GM12878 (cell line): Measurements from ENCODE around the gene NOD2. TPM values are rescaled to one million over a fixed set of nuclear protein-coding genes. Genes with fewer than 3 reads are reported as not detected.

Source experiments
- ATAC-seq: fragments of 200-7000 bp; cut with Tn5 transposase; 3 replicates; pipeline ENCODE4 v1.9.1; 2020; ENCODE audit warnings: mild to moderate bottlenecking, moderate library complexity
- BruUV-seq: library from RNA; stranded (reverse); fragments of 400-500 nt; replicated peaks from 2 replicates; lab custom pipeline; 2021; lab: Mats Ljungman, UMichigan
- CTCF ChIA-PET: fragments of 300-600 bp; sonication (Branson Sonifier 250); formaldehyde crosslinking; extraction: SDS; loops from one replicate; lab custom pipeline; 2021; ENCODE audit warnings: inconsistent platforms; lab: Yijun Ruan, JAX
- POLR2A ChIA-PET: fragments of 350-600 bp; formaldehyde crosslinking; extraction: SDS; loops from one replicate; lab custom pipeline; 2021; ENCODE audit warnings: inconsistent platforms; lab: Charles Lee
- RAD21 ChIA-PET: fragments of 300-600 bp; sonication (Branson Sonifier 250); formaldehyde crosslinking; loops from one replicate; lab custom pipeline; 2023; ENCODE audit warnings: antibody characterized with exemption; ENCODE audit not compliant: unreplicated experiment; lab: Charles Lee
- SMC1A ChIA-PET: fragments of 300-600 bp; sonication (Branson Sonifier 250); formaldehyde crosslinking; loops from one replicate; lab custom pipeline; 2023; ENCODE audit not compliant: unreplicated experiment, uncharacterized antibody; lab: Charles Lee
- DNase-seq: peaks from one replicate; pipeline ENCODE4 v3.0.0-alpha.2; 2011; ENCODE audit warnings: low read depth, low spot score
- FAIRE-seq: peaks from 3 replicates; lab custom pipeline; 2011; peaks lifted over from hg19 to GRCh38; lab: Jason Lieb, UNC
- H2AFZ ChIP-seq: 2 replicates; pipeline ENCODE4 v1.6.0; 2011; ENCODE audit warnings: low read depth, low read length, control low read depth; ENCODE audit not compliant: control insufficient read depth
- H3K27ac ChIP-seq: 2 replicates; pipeline ENCODE4 v1.5.1; 2011; ENCODE audit warnings: control low read depth; ENCODE audit not compliant: control insufficient read depth, insufficient read depth
- H3K27me3 ChIP-seq, 2 experiments: replicated peaks in 1 of 2; 2 replicates each; pipeline versions ENCODE4 v1.6.0 to v1.6.1; 2011; ENCODE audit warnings: low read length in 1 of 2; ENCODE audit not compliant: control insufficient read depth in 2 of 2, insufficient read depth in 2 of 2
- H3K36me3 ChIP-seq, 2 experiments: 2 replicates each; pipeline ENCODE4 v1.5.1; 2011; ENCODE audit warnings: low read length in 1 of 2; ENCODE audit not compliant: control insufficient read depth in 2 of 2, insufficient read depth in 2 of 2
- H3K4me1 ChIP-seq: 2 replicates; pipeline ENCODE4 v1.6.1; 2011; ENCODE audit warnings: mild to moderate bottlenecking, low read length, moderate library complexity, mixed read lengths; ENCODE audit not compliant: control insufficient read depth, insufficient read depth
- H3K4me2 ChIP-seq: 2 replicates; pipeline ENCODE4 v1.6.0; 2011; ENCODE audit warnings: control low read depth; ENCODE audit not compliant: control insufficient read depth, insufficient read depth
- H3K4me3 ChIP-seq: fragments of 200-600 bp; sonication (generic); 2 replicates; pipeline ENCODE4 v1.5.1; 2016
- H3K79me2 ChIP-seq: 2 replicates; pipeline ENCODE4 v1.6.0; 2011; ENCODE audit warnings: low read length; ENCODE audit not compliant: control insufficient read depth, insufficient read depth
- H3K9ac ChIP-seq: 2 replicates; pipeline ENCODE4 v1.8.0; 2011; ENCODE audit warnings: low read length, control low read depth, mixed read lengths; ENCODE audit not compliant: control insufficient read depth, insufficient read depth
- H3K9me3 ChIP-seq: replicated peaks from 3 replicates; pipeline ENCODE4 v1.5.1; 2011; ENCODE audit warnings: mild to moderate bottlenecking, low read length; ENCODE audit not compliant: control insufficient read depth, insufficient read depth
- H4K20me1 ChIP-seq: 2 replicates; pipeline ENCODE4 v1.6.0; 2011; ENCODE audit not compliant: control insufficient read depth, insufficient read depth
- ASH2L ChIP-seq: fragments of 300-600, 200-600 bp; sonication (generic); IDR thresholded peaks from 2 replicates; pipeline ENCODE4 v1.6.1; 2017; ENCODE audit warnings: low read depth, mild to moderate bottlenecking, borderline replicate concordance
- BRCA1 ChIP-seq: IDR thresholded peaks from 2 replicates; pipeline ENCODE4 v1.6.1; 2011; ENCODE audit warnings: low read depth, low read length, improper control_type of control experiment
- CBX5 ChIP-seq: sonication (generic); IDR thresholded peaks from 2 replicates; pipeline ENCODE4 v1.6.1; 2016; ENCODE audit warnings: low read depth, moderate library complexity, mild to moderate bottlenecking, inconsistent platforms
- E2F4 ChIP-seq: IDR thresholded peaks from 2 replicates; pipeline ENCODE4 v1.6.1; 2012; ENCODE audit warnings: low read depth, low read length, improper control_type of control experiment
- PBX3 ChIP-seq: IDR thresholded peaks from 2 replicates; pipeline ENCODE4 v1.6.1; 2011; ENCODE audit warnings: mild to moderate bottlenecking, low read depth, low read length, moderate library complexity; ENCODE audit not compliant: insufficient replicate concordance
- RAD51 ChIP-seq: fragments of 450-650 bp; IDR thresholded peaks from 2 replicates; pipeline ENCODE4 v1.6.1; 2016; ENCODE audit warnings: moderate library complexity, mild to moderate bottlenecking, inconsistent platforms
- WRNIP1 ChIP-seq: IDR thresholded peaks from 2 replicates; pipeline ENCODE4 v1.6.1; 2011; ENCODE audit warnings: low read depth, low read length, improper control_type of control experiment, borderline replicate concordance
- WGBS: methylation state at CpG from one replicate; pipeline ENCODE4 v1.1.6; 2016; ENCODE audit warnings: low lambda C conversion rate; ENCODE audit not compliant: insufficient replicate concordance, insufficient coverage; ENCODE audit errors: missing lambda C conversion rate; 5-methylcytosine and 5-hydroxymethylcytosine counted together
- in situ Hi-C: fragments of 300-500 bp; cut with MboI; formaldehyde crosslinking; loops from 9 replicates; pipeline ENCODE4 v1.14.3; 2018; ENCODE audit warnings: mixed read lengths
- intact Hi-C: fragments of 100-400 bp; cut with micrococcal nuclease; formaldehyde crosslinking; loops from one replicate; pipeline ENCODE4 v1.14.2; 2022; ENCODE audit not compliant: unreplicated experiment
- polyA plus RNA-seq, 11 experiments: library from polyadenylated mRNA; depleted of rRNA in 4 of 11; unstranded in 6 of 11; stranded (reverse) in 5 of 11; fragments of >200 nt; fragmentation: Nextera tagmentation in 4 of 11; fragmentation: Illumina TruSeq in 1 of 11; extraction: Ambion mirVana in 4 of 11; extraction: Trizol in 1 of 11; gene quantifications; 1 replicate in 1 of 11; 2 replicates in 10 of 11; pipeline versions ENCODE4 v1.2.1 to v1.2.3, GENCODE V29; 2011 to 2016; ENCODE audit warnings: inconsistent platforms in 2 of 11, missing spikeins in 2 of 11, low read depth in 1 of 11
- total RNA-seq, 4 experiments: library from RNA; depleted of rRNA in 3 of 4; stranded (reverse); fragments of >200 nt in 3 of 4; fragmentation: Illumina TruSeq in 1 of 4; extraction: Trizol in 1 of 4; gene quantifications; 2 replicates each; pipeline versions ENCODE4 v1.2.1 to v1.2.3, GENCODE V29; 2013 to 2021
- TF ChIP-seq, protein P1 (sequence below): fragments of 450-650 bp; conservative IDR thresholded peaks from 2 replicates; pipeline ENCODE4 v1.6.1; 2017; ENCODE audit warnings: mild to moderate bottlenecking, moderate library complexity

The NOD2 gene
- total and polyA plus RNA-seq, 10 of the 15 experiments (the other 5 are each of a cell fraction or from before 2014, with no cell fraction given) = 1.0 to 18.6 (median 6.7) TPM

DNA sequence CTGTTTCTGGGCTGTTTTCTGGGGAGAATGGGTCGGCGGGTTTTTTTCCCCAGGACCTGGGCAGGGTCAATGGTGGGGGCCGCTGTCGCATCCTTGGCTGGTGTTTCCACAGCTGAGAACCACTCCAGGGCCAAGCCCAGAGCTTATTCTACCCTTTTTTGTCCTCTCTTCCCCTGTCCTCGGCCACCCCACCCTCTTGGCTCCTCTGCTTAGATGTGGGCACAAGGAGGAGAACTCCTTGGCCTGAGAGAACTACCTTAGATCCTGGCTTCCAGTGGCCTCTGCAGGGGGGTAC, 4.0 kb downstream of the NOD2 start:
- DNase-seq = no peak
- H3K4me1 ChIP-seq = peaks cover 57% of the 10 kb centered on the region
- H3K9ac ChIP-seq = peak overlapping the region; percentile 85
- H3K4me2 ChIP-seq = peak overlapping the region; percentile 100
- RAD21 ChIA-PET = interaction anchor here (1.0 to 9.9 kb wide), 9 partner anchors 11 to 49 kb away, joined by 3 to 121 read pairs (median 28); partner anchors contain the start of genes CYLD and SNX20
- H3K79me2 ChIP-seq = peaks cover 65% of the 10 kb centered on the region
- H2AFZ ChIP-seq = peak overlapping the region; percentile 75; the same call in 1 of the 2 replicates
- intact Hi-C loops = loop anchor here (5.0 kb wide), 1 partner anchor 420 kb away; no protein-coding TSS in a partner anchor
- 78% methylated on average over 5 of the region's 5 CpGs for WGBS
- POLR2A ChIA-PET = interaction anchor here (1.0 to 8.3 kb wide), 8 partner anchors 13 to 47 kb away, joined by 3 to 116 read pairs (median 18); partner anchors contain the start of genes CYLD and SNX20
- no TSS peak for BruUV-seq
- peak overlapping the region; percentile 95 for H3K27ac ChIP-seq
- ATAC-seq = peak; percentile 6
- H3K4me3 ChIP-seq = peak overlapping the region; percentile 72
- SMC1A ChIA-PET = interaction anchor here (2.3 to 8.3 kb wide), 6 partner anchors 15 to 48 kb away, joined by 7 to 190 read pairs (median 36); partner anchors contain the start of genes CYLD and SNX20
- no peak for FAIRE-seq
- no peaks in the 10 kb centered on the region for H3K9me3 ChIP-seq
- CTCF ChIA-PET = interaction anchor here (1.1 to 9.4 kb wide), 12 partner anchors 11 to 631 kb away, joined by 3 to 86 read pairs (median 10); partner anchors contain the start of gene CYLD
- peaks cover 0 to 3% of the 10 kb centered on the region in 2 experiments; a peak in 2 of 4 replicates for H3K36me3 ChIP-seq
- no peak for TF ChIP-seq BRCA1
- TF ChIP-seq WRNIP1 = 0 out of 2 replicates have a peak, but pooled peaks have one; percentile 34
- H3K27me3 ChIP-seq = no peaks in the 10 kb centered on the region
- H4K20me1 ChIP-seq = no peaks in the 10 kb centered on the region
- in situ Hi-C loops = no loop called here

DNA sequence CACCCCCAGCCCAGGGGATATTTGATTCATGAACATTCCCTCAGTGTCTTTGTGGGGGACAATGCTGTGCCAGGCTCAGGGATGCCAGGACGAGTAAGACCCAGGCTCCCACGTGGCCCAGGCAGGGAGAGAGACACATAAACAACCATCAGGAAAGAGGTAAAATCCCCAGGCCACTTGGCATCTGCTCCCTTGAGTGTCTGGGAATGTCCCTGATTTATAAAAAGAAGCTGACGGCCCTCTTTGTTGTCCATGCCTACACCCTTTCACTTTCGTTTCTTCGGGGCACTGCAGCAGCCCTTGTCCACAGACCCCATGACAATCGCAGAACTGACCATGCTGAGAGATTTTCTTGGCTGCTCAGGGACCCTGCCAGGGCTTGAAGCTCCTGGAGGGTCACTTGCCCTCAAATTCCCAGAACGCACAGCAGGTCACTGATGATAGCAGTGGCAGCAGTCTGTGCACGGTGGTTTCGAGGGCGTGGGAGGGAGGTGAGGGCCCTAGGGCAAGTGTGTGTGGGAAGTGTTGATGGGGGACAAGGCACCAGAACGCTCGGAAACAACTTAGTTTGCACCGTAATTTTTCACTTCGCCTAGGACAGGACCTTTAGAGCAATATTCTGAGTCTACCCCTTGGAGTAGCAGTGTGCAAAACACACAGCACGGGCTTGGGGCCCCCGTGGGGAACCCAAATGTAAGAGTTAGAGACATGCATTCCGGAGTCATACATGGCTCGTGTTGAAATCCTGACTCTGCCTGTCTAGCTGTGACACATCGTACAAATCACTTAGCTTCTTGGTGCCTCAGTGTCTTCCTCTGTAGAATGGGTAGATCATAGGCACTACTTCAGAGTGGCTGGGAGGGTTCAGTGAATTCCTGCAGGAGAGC, 4.7 kb downstream of the NOD2 start:
- H3K4me2 ChIP-seq = peak overlapping the region; percentile 100
- ChIA-PET RAD21 (interaction anchor here (1.0 to 9.9 kb wide), 8 partner anchors 11 to 48 kb away, joined by 3 to 121 read pairs (median 36); partner anchors contain the start of genes CYLD and SNX20), CTCF (interaction anchor here (0.6 to 9.4 kb wide), 14 partner anchors 11 to 632 kb away, joined by 3 to 86 read pairs (median 10); partner anchors contain the start of genes CYLD and SNX20), POLR2A (interaction anchor here (1.0 to 8.3 kb wide), 9 partner anchors 8 to 46 kb away, joined by 3 to 116 read pairs (median 9); partner anchors contain the start of genes CYLD and SNX20), SMC1A (interaction anchor here (0.6 to 8.3 kb wide), 9 partner anchors 11 to 47 kb away, joined by 3 to 190 read pairs (median 14); partner anchors contain the start of genes CYLD and SNX20)
- WGBS = under 1% methylated on average over 19 of the region's 19 CpGs
- in situ Hi-C loops (no loop called here), intact Hi-C loops (loop anchor here (2.0 to 5.0 kb wide), 2 partner anchors 45 to 421 kb away; partner anchors contain the start of gene CYLD)
- peak; percentile 65 for DNase-seq
- peak overlapping the region; percentile 95 for H3K27ac ChIP-seq
- H3K27me3 ChIP-seq = no peaks in the 10 kb centered on the region
- no peaks in the 10 kb centered on the region; the same call in 2 of the 3 replicates for H3K9me3 ChIP-seq
- H3K79me2 ChIP-seq = peaks cover 65% of the 10 kb centered on the region
- peak; percentile 78 for FAIRE-seq
- H3K9ac ChIP-seq = peak overlapping the region; percentile 85
- BruUV-seq = no TSS peak
- ATAC-seq = peak; percentile 70
- peaks cover 57% of the 10 kb centered on the region for H3K4me1 ChIP-seq
- H4K20me1 ChIP-seq = no peaks in the 10 kb centered on the region
- peaks cover 0 to 3% of the 10 kb centered on the region in 2 experiments; a peak in 2 of 4 replicates for H3K36me3 ChIP-seq
- H3K4me3 ChIP-seq = peak overlapping the region; percentile 72
- peak overlapping the region; percentile 75 for H2AFZ ChIP-seq
- TF ChIP-seq, protein P1, sequence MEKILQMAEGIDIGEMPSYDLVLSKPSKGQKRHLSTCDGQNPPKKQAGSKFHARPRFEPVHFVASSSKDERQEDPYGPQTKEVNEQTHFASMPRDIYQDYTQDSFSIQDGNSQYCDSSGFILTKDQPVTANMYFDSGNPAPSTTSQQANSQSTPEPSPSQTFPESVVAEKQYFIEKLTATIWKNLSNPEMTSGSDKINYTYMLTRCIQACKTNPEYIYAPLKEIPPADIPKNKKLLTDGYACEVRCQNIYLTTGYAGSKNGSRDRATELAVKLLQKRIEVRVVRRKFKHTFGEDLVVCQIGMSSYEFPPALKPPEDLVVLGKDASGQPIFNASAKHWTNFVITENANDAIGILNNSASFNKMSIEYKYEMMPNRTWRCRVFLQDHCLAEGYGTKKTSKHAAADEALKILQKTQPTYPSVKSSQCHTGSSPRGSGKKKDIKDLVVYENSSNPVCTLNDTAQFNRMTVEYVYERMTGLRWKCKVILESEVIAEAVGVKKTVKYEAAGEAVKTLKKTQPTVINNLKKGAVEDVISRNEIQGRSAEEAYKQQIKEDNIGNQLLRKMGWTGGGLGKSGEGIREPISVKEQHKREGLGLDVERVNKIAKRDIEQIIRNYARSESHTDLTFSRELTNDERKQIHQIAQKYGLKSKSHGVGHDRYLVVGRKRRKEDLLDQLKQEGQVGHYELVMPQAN = peak; percentile 77
- TF ChIP-seq PBX3 (no peak), CBX5 (no peak), ASH2L (0 out of 2 replicates have a peak, but pooled peaks have one; percentile 54), E2F4 (no peak), RAD51 (peak; percentile 83)
